Measurements from ENCODE around the gene MATN4.
A peak's percentile ranks its signal among the peaks of the same experiment; 100 is the strongest.

The MATN4 gene

GRCh38 chr20:45340951-45341350 is 32.9 kb upstream of the MATN4 start:
- DNase-seq (ENCODE audit: low spot score), result no peak

- DNase-seq (ENCODE audit: low spot score), result no peak
Measured at GRCh38 chr20:45340236-45340847, 32.2 kb upstream of the MATN4 start.

GRCh38 chr20:45339799-45340198 is 31.7 kb upstream of the MATN4 start:
- DNase-seq (ENCODE audit: low spot score), result no peak

GRCh38 chr20:45339084-45339483 is 31.0 kb upstream of the MATN4 start:
- no peak for DNase-seq (ENCODE audit: low spot score)

GRCh38 chr20:45338121-45339030 is 30.3 kb upstream of the MATN4 start:
- no peak for DNase-seq (ENCODE audit: low spot score)

- no peak for DNase-seq (ENCODE audit: low spot score)
Measured at GRCh38 chr20:45337367-45338120, 29.4 kb upstream of the MATN4 start.

- DNase-seq (ENCODE audit: low spot score), result no peak
Measured at GRCh38 chr20:45336530-45337366, 28.6 kb upstream of the MATN4 start.

- DNase-seq (ENCODE audit: low spot score), result no peak
Measured at GRCh38 chr20:45330476-45330875, 22.4 kb upstream of the MATN4 start.

GRCh38 chr20:45329497-45330319 is 21.6 kb upstream of the MATN4 start:
- DNase-seq (ENCODE audit: low spot score), result no peak

- DNase-seq (ENCODE audit: low spot score), result no peak
Measured at GRCh38 chr20:45328451-45328850, 20.4 kb upstream of the MATN4 start.

- no peak for DNase-seq (ENCODE audit: low spot score)
Measured at GRCh38 chr20:45325371-45325770, 17.3 kb upstream of the MATN4 start.

- no peak for DNase-seq (ENCODE audit: low spot score)
Measured at GRCh38 chr20:45323731-45324130, 15.6 kb upstream of the MATN4 start.

GRCh38 chr20:45322952-45323383 is 14.9 kb upstream of the MATN4 start:
- DNase-seq (ENCODE audit: low spot score), result peak; percentile 84

- no peak for DNase-seq (ENCODE audit: low spot score)
Measured at GRCh38 chr20:45320948-45321595, 13.0 kb upstream of the MATN4 start.

GRCh38 chr20:45318948-45319347 is 10.8 kb upstream of the MATN4 start:
- no peak for DNase-seq (ENCODE audit: low spot score)

- no peak for DNase-seq (ENCODE audit: low spot score)
Measured at GRCh38 chr20:45318386-45318939, 10.4 kb upstream of the MATN4 start.

GRCh38 chr20:45317826-45318225 is 9.7 kb upstream of the MATN4 start:
- DNase-seq (ENCODE audit: low spot score), result no peak

GRCh38 chr20:45316150-45317080 is 8.3 kb upstream of the MATN4 start:
- DNase-seq (ENCODE audit: low spot score), result no peak

GRCh38 chr20:45315672-45316071 is 7.6 kb upstream of the MATN4 start:
- DNase-seq (ENCODE audit: low spot score), result no peak
